HG03439 (cell line): ENCODE results near the gene ZNF737.
"Not testable (repeated sequence)": the region's sequence is repeated elsewhere in the genome, so short reads cannot be mapped to it uniquely, and the experiment has no call there.

Experiments used
- ATAC-seq: cut with Tn5 transposase; IDR thresholded peaks from one replicate; pipeline ENCODE4 v1.9.1; 2021; ENCODE audit warnings: mild to moderate bottlenecking, moderate library complexity; ENCODE audit not compliant: unreplicated experiment

The ZNF737 gene

GRCh38 chr19:20565321-20566018, at the start of gene ZNF737:
ZNF737 (minus strand) TSS chr19:20565781; CDS start chr19:20565640, 141 bp downstream.
- peak; percentile 94 for ATAC-seq

DNA sequence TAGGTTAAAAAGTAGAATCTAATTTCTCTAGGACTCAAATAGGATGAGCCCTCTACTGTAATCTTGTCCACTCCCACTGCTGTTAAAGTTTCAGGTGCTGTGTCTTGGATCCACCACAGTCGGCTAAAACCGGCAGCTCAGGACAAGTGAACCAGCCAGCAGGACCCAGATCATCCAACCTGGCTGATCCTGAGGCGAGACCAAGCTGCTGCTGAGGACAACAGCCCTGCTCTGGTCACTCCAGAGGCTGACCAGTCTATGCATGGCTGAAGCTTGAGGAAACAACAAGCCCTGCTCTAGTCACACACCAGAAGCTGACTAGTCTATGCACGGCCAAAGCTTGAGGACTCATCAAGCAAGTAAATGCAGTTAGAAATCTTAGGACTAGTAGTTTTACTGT, 49.4 kb upstream of the ZNF737 start:
- ATAC-seq = not testable (repeated sequence)

DNA sequence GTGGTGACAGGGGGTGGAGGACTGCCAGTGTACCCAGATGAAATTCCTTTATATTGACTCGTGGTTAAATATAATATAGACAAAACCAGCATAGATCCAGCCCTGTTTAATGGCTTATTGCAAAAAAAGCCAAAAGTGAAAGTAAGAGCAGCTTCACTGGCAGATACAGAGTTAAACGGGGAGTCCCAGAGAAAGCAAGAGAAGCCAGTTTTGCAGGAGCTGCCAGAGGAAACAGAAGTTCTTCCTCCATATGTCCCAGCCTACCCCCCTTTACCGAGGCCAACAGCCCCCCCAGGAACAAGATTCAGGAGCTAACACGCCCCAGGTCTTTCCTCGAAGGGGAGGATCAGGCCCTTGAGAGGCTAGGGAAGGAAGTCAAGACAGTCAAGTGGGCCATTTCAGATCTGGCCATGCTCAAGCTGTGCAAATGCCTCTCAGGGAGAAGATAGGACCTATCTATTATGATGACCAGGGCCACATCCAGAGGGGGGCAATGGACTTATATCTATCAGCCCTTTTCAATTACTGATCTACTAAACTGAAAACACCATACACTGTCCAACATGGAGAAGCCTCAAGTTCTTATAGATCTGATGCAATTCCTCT, 47.2 kb upstream of the ZNF737 start:
- ATAC-seq = no peak

DNA sequence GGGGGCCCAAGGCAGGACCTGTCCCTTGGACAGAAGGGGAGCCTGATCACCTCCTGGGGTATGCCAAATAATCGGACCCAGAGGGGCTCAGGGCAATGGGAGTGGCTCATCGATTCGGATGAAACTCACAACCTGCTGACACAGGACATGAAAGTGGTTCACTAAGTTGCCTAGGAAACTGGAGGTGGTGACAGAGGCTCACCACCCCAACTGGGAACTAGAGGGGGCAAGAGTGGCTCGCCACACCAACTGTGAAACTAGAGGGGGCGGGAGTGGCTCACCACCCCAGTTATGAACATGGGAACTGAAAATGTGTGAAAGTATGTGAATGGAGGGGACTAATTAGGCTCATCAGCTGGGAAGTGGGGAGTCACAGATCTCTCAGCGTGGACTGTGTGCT, 46.3 kb upstream of the ZNF737 start:
- no peak for ATAC-seq

DNA sequence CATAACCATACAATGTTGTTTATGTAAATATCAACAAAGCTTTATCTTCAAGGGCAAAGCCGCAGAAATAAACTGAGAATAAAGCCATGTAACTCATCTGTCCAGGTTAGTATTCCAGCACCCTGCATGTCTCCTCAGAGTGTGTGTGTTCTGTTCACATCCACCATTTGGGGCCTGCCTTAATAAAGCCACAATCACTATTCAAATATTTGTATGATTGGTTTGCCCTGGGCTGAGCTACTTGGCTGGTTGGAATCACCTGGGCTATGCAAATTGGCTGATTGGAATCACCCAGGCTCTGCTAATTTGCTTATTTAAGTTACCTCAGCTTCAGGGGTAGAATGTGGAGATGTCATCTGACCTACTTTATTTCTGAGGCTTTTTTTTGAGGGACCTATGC, 42.4 kb upstream of the ZNF737 start:
- no peak for ATAC-seq

DNA sequence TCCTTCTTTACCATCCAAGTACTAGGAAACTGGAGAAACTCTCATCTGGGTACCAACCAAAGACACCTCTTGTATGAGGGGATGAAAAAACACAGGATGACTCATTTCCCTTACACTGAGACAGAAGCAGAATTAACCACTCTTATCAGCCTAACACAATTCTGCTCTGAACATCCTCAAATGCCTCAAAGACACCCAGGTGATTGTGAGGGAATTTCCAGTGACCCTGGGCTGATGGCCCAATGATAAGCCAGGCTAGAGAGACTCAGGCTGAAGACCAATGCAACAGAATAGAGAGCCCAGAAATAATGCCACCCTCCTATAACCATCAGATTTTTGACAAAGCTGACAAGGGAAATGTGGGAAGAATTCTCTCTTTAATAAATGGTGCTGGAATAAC, 7.0 kb downstream of the ZNF737 start:
- no peak for ATAC-seq

GRCh38 chr19:20558011-20558410, 7.6 kb downstream of the ZNF737 start:
- no peak for ATAC-seq

- ATAC-seq = not testable (repeated sequence)
Measured at GRCh38 chr19:20544667-20545333, 20.8 kb downstream of the ZNF737 start.

DNA sequence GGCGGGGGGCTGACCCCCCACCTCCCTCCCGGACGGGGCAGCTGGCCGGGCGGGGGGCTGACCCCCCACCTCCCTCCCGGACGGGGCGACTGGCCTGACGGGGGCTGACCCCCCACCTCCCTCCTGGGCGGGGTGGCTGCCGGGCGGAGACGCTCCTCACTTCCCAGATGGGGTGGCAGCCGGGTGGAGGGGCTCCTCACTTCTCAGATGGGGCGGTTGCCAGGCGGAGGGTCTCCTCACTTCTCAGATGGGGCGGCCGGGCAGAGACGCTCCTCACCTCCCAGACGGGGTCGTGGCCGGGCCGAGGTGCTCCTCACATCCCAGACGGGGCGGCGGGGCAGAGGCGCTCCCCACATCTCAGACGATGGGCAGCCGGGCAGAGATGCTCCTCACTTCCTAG, 35.3 kb downstream of the ZNF737 start:
- ATAC-seq = not testable (repeated sequence)

DNA sequence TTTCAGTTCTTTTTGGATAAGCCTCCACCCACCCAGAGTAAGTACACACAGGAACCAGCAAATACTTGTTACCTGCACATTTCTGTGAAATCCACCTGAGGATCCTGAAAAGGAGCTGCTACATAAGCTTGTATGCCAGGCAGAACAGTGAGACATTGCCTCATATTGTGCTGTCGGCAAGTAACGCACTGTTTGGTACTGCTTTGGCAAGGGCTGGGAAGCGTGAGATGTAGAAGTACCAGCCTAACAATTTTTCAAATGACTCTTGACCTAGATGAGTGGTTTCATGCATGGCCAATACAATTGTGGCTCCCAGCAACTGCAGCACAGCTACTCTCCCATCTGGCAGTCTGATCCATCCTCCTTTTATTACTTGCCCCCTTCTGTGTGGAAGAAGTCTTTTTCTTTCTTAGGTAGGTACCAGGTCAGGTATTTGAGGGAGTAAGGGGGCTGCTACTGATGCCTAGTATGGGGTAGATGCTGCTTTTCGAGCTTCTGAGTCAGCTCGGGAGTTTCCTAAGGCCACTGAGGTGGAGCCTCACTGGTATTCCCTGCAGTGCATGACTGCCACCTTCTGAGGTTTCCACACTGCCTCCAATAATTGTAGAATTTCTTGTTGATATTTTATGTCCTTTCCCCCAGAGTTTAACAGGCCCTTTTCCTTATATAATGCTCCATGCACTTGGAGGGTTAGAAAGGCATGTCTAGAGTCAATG, 52.2 kb downstream of the ZNF737 start:
- ATAC-seq = no peak

- no peak for ATAC-seq
Measured at GRCh38 chr19:20503476-20503875, 62.1 kb downstream of the ZNF737 start.
